ENCODE measurements around the gene PTGDR2.

The PTGDR2 gene

GRCh38 chr11:60858731-60859464, 3.1 kb upstream of the PTGDR2 start:
- no peak for DNase-seq

- no peak for DNase-seq
These were observed 2.5 kb upstream of the PTGDR2 start for GRCh38 chr11:60858236-60858635.

- no peak for DNase-seq
These were observed 1.9 kb upstream of the PTGDR2 start for GRCh38 chr11:60857378-60858232.

GRCh38 chr11:60854847-60855725, 664 bp downstream of the PTGDR2 start:
- DNase-seq = no peak

GRCh38 chr11:60854140-60854846, 1.5 kb downstream of the PTGDR2 start:
- no peak for DNase-seq

GRCh38 chr11:60852982-60853950, 2.5 kb downstream of the PTGDR2 start:
- no peak for DNase-seq

GRCh38 chr11:60852117-60852981, 3.4 kb downstream of the PTGDR2 start:
- DNase-seq = no peak

GRCh38 chr11:60851327-60852104, 4.2 kb downstream of the PTGDR2 start:
- no peak for DNase-seq

GRCh38 chr11:60849641-60850520, 5.9 kb downstream of the PTGDR2 start:
- no peak for DNase-seq

GRCh38 chr11:60848714-60849151, 7.0 kb downstream of the PTGDR2 start:
- DNase-seq = no peak

GRCh38 chr11:60847896-60848295, 7.9 kb downstream of the PTGDR2 start:
- no peak for DNase-seq

GRCh38 chr11:60847281-60847680, 8.5 kb downstream of the PTGDR2 start:
- no peak for DNase-seq

GRCh38 chr11:60845338-60845737, 10.4 kb downstream of the PTGDR2 start:
- no peak for DNase-seq

- DNase-seq = no peak
These were observed 10.9 kb downstream of the PTGDR2 start for GRCh38 chr11:60844870-60845221.

- no peak for DNase-seq
These were observed 11.5 kb downstream of the PTGDR2 start for GRCh38 chr11:60844045-60844869.

- DNase-seq = no peak
These were observed 12.8 kb downstream of the PTGDR2 start for GRCh38 chr11:60842668-60843600.
